ENCODE results near the gene CUEDC1. TPM values are rescaled to one million over a fixed set of nuclear protein-coding genes. Genes with fewer than 3 reads are reported as not detected.

Gene CUEDC1
- total and polyA plus RNA-seq, 2 of the 13 experiments (the other 11 are each of a cell fraction or from before 2014, with no cell fraction given): 7.4 to 12.9 TPM

GRCh38 chr17:57868007-57868909, 87.0 kb downstream of the CUEDC1 start (continued):
- TF ChIP-seq ZBTB33 (CRISPR knock-in tag; IDR thresholded peaks at IDR 0.05): peak; percentile 99
- TF ChIP-seq GABPB1 (CRISPR knock-in tag; IDR thresholded peaks at IDR 0.05): peak; percentile 29; the same call in 1 of the 2 replicates
- TF ChIP-seq ZNF563 (CRISPR knock-in tag; IDR thresholded peaks at IDR 0.05): 0 out of 2 replicates have a peak, but pooled peaks have one; percentile 29
- no peak for TF ChIP-seq ZNF839 (CRISPR knock-in tag; IDR thresholded peaks at IDR 0.05; ENCODE audit: borderline replicate concordance)

GRCh38 chr17:57867126-57867525, 88.1 kb downstream of the CUEDC1 start:
- H3K9ac ChIP-seq (ENCODE audit: insufficient read depth, low read depth, low read length): no peak overlapping the region

More at GRCh38 chr17:57867126-57867525, 88.1 kb downstream of the CUEDC1 start:
- H3K4me1 ChIP-seq (ENCODE audit: insufficient read depth, low read length): peaks cover 51% of the 10 kb centered on the region
- no peak overlapping the region for H2AFZ ChIP-seq (ENCODE audit: low read length)
- no peaks in the 10 kb centered on the region; a peak in 1 of 5 replicates for H3K27me3 ChIP-seq (ENCODE audit: control insufficient read depth in 1 of 2, insufficient read depth in 2 of 2, low read length in 2 of 2)
- FAIRE-seq (no peak), DNase-seq (ENCODE audit: low spot score) (no peak), ATAC-seq (no peak)
- no TSS peak for BruUV-seq (replicated peaks)
- no peak overlapping the region for H3K27ac ChIP-seq (ENCODE audit: extremely low read length, insufficient read depth, low read length)
- in situ Hi-C loops (cut with HindIII; ENCODE audit: extremely low pct_ligation_motif_present, low pct_unique_long_range_greater_than_20kb): no loop called here
- no peak overlapping the region for H3K4me2 ChIP-seq (ENCODE audit: low read depth, low read length)
- ChIA-PET CTCF (ENCODE audit: low intra/inter-chr PET ratio, low total read pairs) (no interaction called here), POLR2A (interaction anchor here (4.7 kb wide), 1 partner anchor 17 kb away, joined by 32 read pairs; the partner anchor contains the start of gene MRPS23)
- H3K36me3 ChIP-seq (replicated peaks in 1 of 2; ENCODE audit: control insufficient read depth in 1 of 2, insufficient read depth in 2 of 2, low read length in 2 of 2): peaks cover 0 to 7% of the 10 kb centered on the region in 2 experiments; a peak in 1 of 5 replicates
- WGBS (ENCODE audit: low lambda C conversion rate): 98% methylated on average over 7 of the region's 10 CpGs
- no peak overlapping the region for H3K4me3 ChIP-seq (replicated peaks in 1 of 3; ENCODE audit: insufficient read depth in 1 of 3, low read depth in 2 of 3, low read length in 3 of 3)
- H4K20me1 ChIP-seq (ENCODE audit: insufficient read depth, low read length): no peaks in the 10 kb centered on the region
- no peaks in the 10 kb centered on the region for H3K9me3 ChIP-seq (ENCODE audit: low read length)
- TF ChIP-seq ZC3H13 (CRISPR knock-in tag; IDR thresholded peaks at IDR 0.05) (peak; percentile 64; the same call in 1 of the 2 replicates), CHD4 (IDR thresholded peaks at IDR 0.05; ENCODE audit: borderline replicate concordance, low read length) (no peak), ASH2L (IDR thresholded peaks at IDR 0.05; ENCODE audit: insufficient read length, low read depth, low read length) (no peak), NFKB2 (CRISPR knock-in tag; IDR thresholded peaks at IDR 0.05; ENCODE audit: borderline replicate concordance) (0 out of 2 replicates have a peak, but pooled peaks have one; percentile 10), MED13 (CRISPR knock-in tag; IDR thresholded peaks at IDR 0.05) (no peak), ZNF33A (CRISPR knock-in tag; IDR thresholded peaks at IDR 0.05; ENCODE audit: borderline replicate concordance) (no peak), PRMT3 (CRISPR knock-in tag; IDR thresholded peaks at IDR 0.05; ENCODE audit: borderline replicate concordance, low read depth) (no peak), ZBTB38 (CRISPR knock-in tag; IDR thresholded peaks at IDR 0.05) (peak; percentile 35; the same call in 1 of the 2 replicates), SKI (IDR thresholded peaks at IDR 0.05; ENCODE audit: partially characterized antibody) (no peak), FOXA1 (IDR thresholded peaks at IDR 0.05) (no peak), FOXA1 (CRISPR knock-in tag; IDR thresholded peaks at IDR 0.05) (no peak), HOXA3 (CRISPR knock-in tag; IDR thresholded peaks at IDR 0.05) (no peak), MED1 (CRISPR knock-in tag; IDR thresholded peaks at IDR 0.05) (no peak), HNRNPK (IDR thresholded peaks at IDR 0.05; ENCODE audit: low read depth, low read length, poor library complexity, severe bottlenecking) (no peak), TBX3 (IDR thresholded peaks at IDR 0.05; ENCODE audit: borderline replicate concordance) (no peak), STAT5B (CRISPR knock-in tag; IDR thresholded peaks at IDR 0.05) (no peak)
- intact Hi-C loops (cut with micrococcal nuclease; ENCODE audit: unreplicated experiment): no loop called here
- peaks cover 14% of the 10 kb centered on the region for H3K79me2 ChIP-seq (ENCODE audit: insufficient read depth, low read length)

All from HepG2 (cell line).